Muscle of leg (tissue), 11 donors: ENCODE data around the gene GNRH2. TPM values are rescaled to one million over a fixed set of nuclear protein-coding genes. Genes with fewer than 3 reads are reported as not detected.
"Not testable (repeated sequence)": the region's sequence is repeated elsewhere in the genome, so short reads cannot be mapped to it uniquely, and the experiment has no call there.

Experiments used
- DNase-seq: peaks from one replicate; pipeline ENCODE4 v3.0.0; 2013
- H3K27ac ChIP-seq: one replicate; pipeline ENCODE4 v1.5.1; 2013; ENCODE audit warnings: mild to moderate bottlenecking, low read length, control low read depth
- H3K27me3 ChIP-seq: one replicate; pipeline ENCODE4 v1.6.1; 2013; ENCODE audit warnings: low read length; ENCODE audit not compliant: control insufficient read depth, insufficient read depth
- H3K36me3 ChIP-seq: one replicate; pipeline ENCODE4 v1.6.1; 2013; ENCODE audit warnings: low read length; ENCODE audit not compliant: control insufficient read depth, insufficient read depth
- H3K4me1 ChIP-seq: one replicate; pipeline ENCODE4 v1.6.1; 2013; ENCODE audit warnings: low read length; ENCODE audit not compliant: control insufficient read depth, insufficient read depth
- H3K4me3 ChIP-seq: one replicate; pipeline ENCODE4 v1.5.1; 2013; ENCODE audit warnings: low read length, control low read depth
- H3K9me3 ChIP-seq: replicated peaks from 2 replicates; pipeline ENCODE4 v1.6.1; 2013; ENCODE audit warnings: low read depth, low read length; ENCODE audit not compliant: control insufficient read depth
- WGBS: methylation state at CpG from one replicate; pipeline ENCODE4 v1.1.5; 2013; ENCODE audit warnings: missing lambda C conversion rate; ENCODE audit not compliant: insufficient coverage; 5-methylcytosine and 5-hydroxymethylcytosine counted together
- polyA plus RNA-seq, 8 donors: library from polyadenylated mRNA; unstranded; fragments of 120-200 nt; gene quantifications; one replicate each; pipeline versions ENCODE4 v1.2.1 to v1.2.3, GENCODE V29; 2013; ENCODE audit warnings: inconsistent platforms in 1 of 8, low replicate concordance in 1 of 8; ENCODE audit not compliant: insufficient read length in 8 of 8, insufficient read depth in 1 of 8
- total RNA-seq: library from RNA; stranded (reverse); fragments of 120-200 nt; gene quantifications from one replicate; pipeline ENCODE4 v1.2.4, GENCODE V29; 2013

Gene GNRH2
- total and polyA plus RNA-seq, 9 donors, result 0.13 to 0.69 (median 0.41) TPM; not detected in 2

DNA sequence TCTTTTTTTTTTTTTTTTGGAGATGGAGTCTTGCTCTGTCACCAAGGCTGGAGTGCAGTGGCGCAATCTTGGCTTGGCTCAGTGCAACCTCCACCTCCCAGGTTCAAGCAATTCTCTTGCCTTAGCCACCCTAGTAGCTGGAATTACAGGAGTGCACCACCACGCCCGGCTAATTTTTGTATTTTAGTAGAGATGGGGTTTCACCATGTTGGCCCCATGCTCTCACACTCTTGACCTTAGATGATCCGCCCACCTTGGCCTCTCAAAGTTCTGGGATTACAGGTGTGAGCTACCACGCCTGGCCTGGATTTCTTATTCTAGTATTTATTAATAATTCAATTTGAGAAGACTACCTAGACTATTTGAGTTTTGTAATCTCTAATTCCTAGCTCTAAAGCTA lies 28.1 kb upstream of the GNRH2 start:
- no CpG with 5 or more reads among the region's 5 CpGs for WGBS
- not testable (repeated sequence) for H3K27me3 ChIP-seq, H3K9me3 ChIP-seq, H3K4me3 ChIP-seq, H3K27ac ChIP-seq, H3K4me1 ChIP-seq, DNase-seq
- peaks cover 36% of the 10 kb centered on the region for H3K36me3 ChIP-seq

DNA sequence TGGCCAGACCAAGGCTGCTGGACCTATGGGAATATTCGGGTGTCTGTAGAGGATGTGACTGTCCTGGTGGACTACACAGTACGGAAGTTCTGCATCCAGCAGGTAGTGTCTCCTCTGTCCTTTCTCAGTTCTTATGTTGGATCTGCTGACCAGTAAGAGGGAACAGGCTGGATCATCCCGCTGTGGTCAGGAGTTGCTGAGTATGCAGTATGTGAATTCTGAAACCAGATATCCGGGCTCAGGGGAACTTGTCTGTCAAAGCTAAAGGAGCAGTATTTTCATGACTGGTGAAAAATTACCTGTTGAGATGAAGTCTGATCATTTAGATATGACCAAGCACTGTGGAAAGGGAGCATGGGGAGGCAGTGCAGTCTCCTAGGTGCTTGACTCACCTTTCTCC lies 22.1 kb upstream of the GNRH2 start:
- H3K4me3 ChIP-seq, result no peak overlapping the region
- no peak for DNase-seq
- H3K9me3 ChIP-seq, result no peaks in the 10 kb centered on the region
- peaks cover 59% of the 10 kb centered on the region for H3K36me3 ChIP-seq
- 93% methylated on average over 3 of the region's 4 CpGs for WGBS
- H3K27ac ChIP-seq, result no peak overlapping the region
- no peaks in the 10 kb centered on the region for H3K27me3 ChIP-seq
- no peaks in the 10 kb centered on the region for H3K4me1 ChIP-seq

DNA sequence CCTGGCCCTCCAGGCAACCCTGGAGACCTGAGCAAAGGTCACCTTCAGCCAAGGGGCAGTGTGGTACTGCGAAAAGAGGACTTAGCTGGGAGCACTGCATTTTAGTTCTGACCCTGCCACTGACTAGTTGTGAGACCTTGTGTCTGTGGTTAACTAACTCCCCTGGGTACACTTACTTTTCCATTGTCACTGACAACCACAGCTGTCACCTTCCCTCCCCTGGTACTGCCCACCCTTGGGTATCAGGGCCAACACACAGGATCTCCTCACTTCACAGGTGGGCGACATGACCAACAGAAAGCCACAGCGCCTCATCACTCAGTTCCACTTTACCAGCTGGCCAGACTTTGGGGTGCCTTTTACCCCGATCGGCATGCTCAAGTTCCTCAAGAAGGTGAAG lies 21.6 kb upstream of the GNRH2 start:
- DNase-seq, result no peak
- H3K27me3 ChIP-seq, result no peaks in the 10 kb centered on the region
- no peak overlapping the region for H3K27ac ChIP-seq
- peaks cover 62% of the 10 kb centered on the region for H3K36me3 ChIP-seq
- H3K4me3 ChIP-seq, result no peak overlapping the region
- 98% methylated on average over 5 of the region's 5 CpGs for WGBS
- H3K9me3 ChIP-seq, result no peaks in the 10 kb centered on the region
- no peaks in the 10 kb centered on the region for H3K4me1 ChIP-seq

DNA sequence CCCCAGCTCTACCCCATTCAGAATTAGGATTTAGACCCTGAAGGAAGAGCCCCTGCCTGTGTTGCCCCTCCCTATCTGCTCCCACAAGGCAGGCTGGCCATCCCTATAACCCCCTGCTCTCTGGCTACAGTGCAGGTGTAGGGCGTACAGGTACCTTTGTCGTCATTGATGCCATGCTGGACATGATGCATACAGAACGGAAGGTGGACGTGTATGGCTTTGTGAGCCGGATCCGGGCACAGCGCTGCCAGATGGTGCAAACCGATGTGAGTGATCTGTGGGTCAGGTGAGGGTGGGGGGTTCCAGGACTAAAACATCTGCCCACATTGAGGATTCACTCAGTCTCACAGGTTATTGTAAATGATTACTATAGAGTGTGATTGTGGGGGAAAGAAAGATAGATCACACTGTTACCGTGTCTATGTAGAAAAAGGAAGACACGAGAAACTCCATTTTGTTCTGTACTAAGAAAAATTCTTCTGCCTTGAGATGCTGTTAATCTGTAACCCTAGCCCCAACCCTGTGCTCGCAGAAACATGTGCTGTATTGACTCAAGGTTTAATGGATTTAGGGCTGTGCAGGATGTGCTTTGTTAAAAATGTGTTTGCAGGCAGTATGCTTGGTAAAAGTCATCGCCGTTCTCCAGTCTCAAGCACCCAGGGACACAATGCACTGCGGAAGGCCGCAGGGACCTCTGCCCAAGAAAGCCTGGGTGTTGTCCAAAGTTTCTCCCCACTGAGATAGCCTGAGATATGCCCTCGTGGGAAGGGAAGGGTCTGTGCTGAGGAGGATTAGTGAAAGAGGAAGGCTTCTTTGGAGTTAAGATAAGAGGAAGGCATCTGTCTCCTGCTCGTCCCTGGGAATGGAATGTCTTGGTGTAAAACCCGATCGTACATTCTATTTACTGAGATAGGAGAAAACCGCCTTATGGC lies 20.6 kb upstream of the GNRH2 start:
- 96% methylated on average over 14 of the region's 20 CpGs for WGBS
- peaks cover 64% of the 10 kb centered on the region for H3K36me3 ChIP-seq

DNA sequence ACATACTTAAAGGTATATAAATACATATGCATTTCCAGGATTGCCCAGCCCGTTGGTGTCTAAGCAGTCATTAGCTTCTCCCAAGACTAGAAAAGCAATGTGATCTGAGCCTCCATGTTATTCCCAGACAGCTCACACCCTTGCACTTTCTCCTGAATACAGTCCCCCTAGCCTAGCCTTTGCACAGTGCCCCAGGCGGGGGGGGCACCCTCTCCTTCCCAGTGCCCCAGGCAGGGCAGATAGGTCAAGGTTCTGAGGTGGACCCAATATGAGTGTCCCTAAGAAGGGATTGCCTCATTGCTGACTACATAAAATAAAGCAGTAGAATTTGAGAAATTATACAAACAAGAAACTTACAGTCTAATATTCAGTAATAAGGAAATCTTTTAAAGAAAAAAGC lies 15.4 kb upstream of the GNRH2 start:
- no CpG with 5 or more reads among the region's 2 CpGs for WGBS

More for the DNA sequence above, 20.6 kb upstream of the GNRH2 start:
- not testable (repeated sequence) for H3K4me3 ChIP-seq, H3K27ac ChIP-seq, H3K27me3 ChIP-seq, H3K9me3 ChIP-seq, H3K4me1 ChIP-seq, DNase-seq

DNA sequence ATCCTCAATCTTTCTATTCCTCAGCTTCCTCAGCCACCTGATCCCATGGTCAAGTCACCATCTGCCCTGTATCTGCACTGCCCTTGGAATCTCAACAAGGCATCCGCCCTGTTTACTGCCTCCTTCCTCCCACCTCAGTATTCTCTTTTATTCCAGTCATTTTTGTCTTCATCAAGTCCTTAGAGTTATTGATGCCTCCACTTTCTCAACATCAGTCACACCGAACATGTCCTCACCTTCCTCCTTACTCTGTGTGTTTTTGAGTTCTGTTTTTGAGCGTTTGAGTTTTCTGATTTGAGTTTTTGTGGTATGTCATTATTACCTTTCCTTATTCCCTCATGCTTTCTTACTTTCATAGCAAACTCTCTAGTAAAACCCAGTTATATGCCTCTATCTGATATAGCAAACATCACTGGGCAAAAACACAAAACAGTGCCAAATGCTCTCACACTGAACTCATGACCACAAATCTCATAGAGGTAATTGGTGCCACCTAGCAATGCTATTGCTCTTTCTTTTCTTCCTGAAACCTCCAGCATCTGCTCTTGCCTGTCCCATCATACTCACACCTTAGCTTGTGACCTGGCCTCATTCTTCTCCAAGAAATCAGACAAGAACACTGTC lies 11.8 kb upstream of the GNRH2 start:
- H3K36me3 ChIP-seq, result peaks cover 64% of the 10 kb centered on the region
- no peak overlapping the region for H3K4me3 ChIP-seq
- no peak for DNase-seq
- H3K9me3 ChIP-seq, result no peaks in the 10 kb centered on the region
- H3K27me3 ChIP-seq, result no peaks in the 10 kb centered on the region
- H3K4me1 ChIP-seq, result no peaks in the 10 kb centered on the region
- 100% methylated on average over 1 of the region's 3 CpGs for WGBS
- no peak overlapping the region for H3K27ac ChIP-seq

More for the DNA sequence above, 15.4 kb upstream of the GNRH2 start:
- Histone ChIP-seq H3K4me3 (no peak overlapping the region), H3K4me1 (no peaks in the 10 kb centered on the region), H3K27me3 (no peaks in the 10 kb centered on the region), H3K36me3 (peaks cover 61% of the 10 kb centered on the region), H3K27ac (no peak overlapping the region), H3K9me3 (no peaks in the 10 kb centered on the region)
- DNase-seq, result no peak

DNA sequence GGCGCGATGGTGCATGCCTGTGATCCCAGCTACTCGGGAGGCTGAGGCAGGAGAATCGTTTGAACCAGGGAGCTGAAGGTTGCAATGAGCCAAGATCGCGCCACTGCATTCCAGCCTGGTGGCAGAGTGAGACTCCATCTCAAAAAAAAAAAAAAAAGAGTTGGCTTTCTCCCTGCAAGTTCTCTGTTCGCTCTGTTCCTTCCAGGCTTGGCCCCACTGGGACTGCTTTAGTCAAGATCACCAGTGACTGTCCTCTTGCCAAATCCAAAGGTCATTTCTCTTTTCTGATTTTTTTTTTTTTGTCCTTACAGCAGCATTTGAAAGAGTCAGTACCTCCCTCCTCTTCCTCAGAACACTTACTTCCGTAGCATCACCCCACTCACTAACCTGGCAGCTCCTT lies 10.8 kb upstream of the GNRH2 start:
- H3K9me3 ChIP-seq, result no peaks in the 10 kb centered on the region
- H3K36me3 ChIP-seq, result peaks cover 64% of the 10 kb centered on the region
- H3K4me3 ChIP-seq, result no peak overlapping the region
- H3K27me3 ChIP-seq, result no peaks in the 10 kb centered on the region
- whole genome bisulfite sequencing, result 78% methylated on average over 4 of the region's 8 CpGs
- no peaks in the 10 kb centered on the region for H3K4me1 ChIP-seq
- DNase-seq, result no peak
- no peak overlapping the region for H3K27ac ChIP-seq

DNA sequence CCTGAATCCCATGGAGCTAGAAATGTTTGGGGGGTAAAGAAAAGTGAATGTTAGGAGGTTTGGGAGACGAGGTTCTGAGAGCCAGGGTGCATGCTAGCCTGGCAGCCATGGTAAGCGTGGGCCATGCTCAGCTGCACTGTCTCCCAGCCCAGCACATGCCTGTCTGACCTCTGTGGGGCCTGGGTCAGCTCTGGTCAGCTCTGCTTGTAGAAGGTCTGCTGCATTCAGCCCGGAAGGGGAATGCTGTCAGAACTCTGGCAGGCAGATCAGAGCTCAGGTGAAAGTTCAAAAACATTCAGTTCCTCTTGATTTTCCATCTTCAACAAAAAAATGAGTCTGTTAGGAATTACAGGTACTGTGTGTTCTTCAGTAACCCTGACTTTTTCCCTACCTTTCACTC lies 5.8 kb upstream of the GNRH2 start:
- DNase-seq, result no peak
- no peak overlapping the region for H3K4me3 ChIP-seq
- 86% methylated on average over 2 of the region's 3 CpGs for WGBS
- H3K27ac ChIP-seq, result no peak overlapping the region
- H3K36me3 ChIP-seq, result peaks cover 65% of the 10 kb centered on the region
- H3K27me3 ChIP-seq, result no peaks in the 10 kb centered on the region
- peaks cover 11% of the 10 kb centered on the region for H3K4me1 ChIP-seq
- H3K9me3 ChIP-seq, result no peaks in the 10 kb centered on the region

DNA sequence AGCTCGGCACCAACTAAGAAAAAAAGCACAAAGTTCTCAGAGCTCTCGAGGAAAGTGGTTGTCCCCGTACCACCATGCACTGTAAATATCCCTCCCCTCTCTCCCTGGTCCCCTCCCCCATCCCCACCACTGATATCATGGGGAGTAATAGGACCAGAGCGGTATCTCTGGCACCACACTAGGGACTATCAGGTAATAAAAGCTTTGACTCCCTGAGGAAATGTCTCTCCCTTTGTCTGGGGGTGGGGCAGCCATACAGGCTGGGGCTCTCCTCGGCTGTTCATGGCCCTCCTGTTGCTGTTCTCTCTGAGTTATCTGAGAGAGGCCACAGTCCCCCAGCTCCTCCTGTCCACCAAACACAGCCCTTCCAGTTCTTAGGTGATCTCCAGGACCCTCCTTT lies 5.0 kb upstream of the GNRH2 start:
- no peak for DNase-seq
- Histone ChIP-seq H3K27me3 (no peaks in the 10 kb centered on the region), H3K4me1 (peaks cover 19% of the 10 kb centered on the region), H3K36me3 (peaks cover 65% of the 10 kb centered on the region), H3K27ac (no peak overlapping the region), H3K9me3 (no peaks in the 10 kb centered on the region), H3K4me3 (no peak overlapping the region)
- 9% methylated on average over 1 of the region's 5 CpGs for WGBS

DNA sequence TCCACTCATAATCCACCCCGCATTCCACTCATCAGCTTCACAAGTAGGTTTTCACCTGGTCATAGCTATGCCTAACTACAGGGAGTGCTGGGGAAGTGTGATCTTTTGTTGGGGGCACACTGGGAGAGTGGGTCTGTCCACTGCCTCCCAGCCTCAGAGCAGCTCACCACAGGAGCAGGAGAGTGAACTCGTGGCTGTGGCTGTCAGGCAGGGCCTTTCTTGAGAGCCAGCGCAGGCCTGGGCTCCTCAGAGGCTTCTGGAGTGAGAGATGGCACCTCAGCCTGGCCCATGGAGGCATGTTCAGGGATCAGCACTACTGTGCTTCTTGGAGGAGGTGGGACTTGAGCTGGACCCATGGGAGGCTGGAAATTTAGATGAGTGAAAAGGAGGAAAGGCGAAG lies 4.0 kb upstream of the GNRH2 start:
- WGBS, result 78% methylated on average over 2 of the region's 4 CpGs
- H3K27me3 ChIP-seq, result no peaks in the 10 kb centered on the region
- peaks cover 59% of the 10 kb centered on the region for H3K36me3 ChIP-seq
- H3K9me3 ChIP-seq, result no peaks in the 10 kb centered on the region
- peaks cover 20% of the 10 kb centered on the region for H3K4me1 ChIP-seq
- no peak overlapping the region for H3K27ac ChIP-seq
- no peak for DNase-seq
- H3K4me3 ChIP-seq, result no peak overlapping the region
